K562 (cell line): Measurements from ENCODE around the gene PHF19. TPM values are rescaled to one million over a fixed set of nuclear protein-coding genes. Genes with fewer than 3 reads are reported as not detected.

Source experiments
- ATAC-seq: fragments of 200-7000 bp; cut with Tn5 transposase; 3 replicates; pipeline ENCODE4 v1.9.1; 2020; ENCODE audit warnings: moderate library complexity
- BruUV-seq: library from RNA; stranded (reverse); fragments of 400-500 nt; replicated peaks from 2 replicates; lab custom pipeline; 2021; lab: Mats Ljungman, UMichigan
- CTCF ChIA-PET: fragments of 300-600 bp; formaldehyde crosslinking; extraction: SDS; loops from one replicate; lab custom pipeline; 2021; ENCODE audit warnings: low intra/inter-chr PET ratio; lab: Yijun Ruan, JAX
- POLR2A ChIA-PET: fragments of 300-600, 350-650 bp; sonication (Branson Sonifier 250); formaldehyde crosslinking; extraction: SDS; loops from one replicate; lab custom pipeline; 2021; ENCODE audit warnings: antibody characterized with exemption, inconsistent platforms; lab: Yijun Ruan, JAX
- DNase-seq, 4 experiments: peaks; one replicate each; pipeline versions ENCODE4 v3.0.0 to v3.0.0-alpha.2; 2011 to 2018; ENCODE audit warnings: low spot score in 3 of 4, mixed read lengths in 3 of 4; ENCODE audit errors: extremely low read depth in 1 of 4
- FAIRE-seq: peaks from 2 replicates; lab custom pipeline; 2011; peaks lifted over from hg19 to GRCh38; lab: Jason Lieb, UNC
- H2AFZ ChIP-seq: 2 replicates; pipeline ENCODE4 v1.6.0; 2011; ENCODE audit warnings: low read depth, low read length, control low read depth, inconsistent platforms
- H3K27ac ChIP-seq: fragments of 200-600 bp; 3 replicates; pipeline ENCODE4 v1.8.0; 2011; ENCODE audit warnings: low read depth, mild to moderate bottlenecking, control low read depth, inconsistent platforms, low read length, moderate library complexity, mixed read lengths; ENCODE audit errors: extremely low read depth
- H3K27me3 ChIP-seq, 2 experiments: fragments of 300-600 bp in 1 of 2; 2 replicates in 1 of 2; 3 replicates in 1 of 2; pipeline versions ENCODE4 v1.6.0 to v1.8.0; 2011; ENCODE audit warnings: inconsistent platforms in 2 of 2, low read length in 2 of 2, mild to moderate bottlenecking in 1 of 2, mixed read lengths in 1 of 2, moderate library complexity in 1 of 2; ENCODE audit not compliant: control insufficient read depth in 2 of 2, insufficient read depth in 2 of 2
- H3K36me3 ChIP-seq: fragments of 300-600 bp; 3 replicates; pipeline ENCODE4 v1.8.0; 2011; ENCODE audit warnings: mild to moderate bottlenecking, low read length, inconsistent platforms; ENCODE audit not compliant: control insufficient read depth, insufficient read depth
- H3K4me1 ChIP-seq, 2 experiments: fragments of 200-600 bp in 1 of 2; replicated peaks in 1 of 2; 2 replicates in 1 of 2; 3 replicates in 1 of 2; pipeline versions ENCODE4 v1.5.1 to v1.8.0; 2011; ENCODE audit warnings: inconsistent platforms in 2 of 2, low read length in 2 of 2, mild to moderate bottlenecking in 1 of 2, mixed read lengths in 1 of 2, moderate library complexity in 1 of 2; ENCODE audit not compliant: control insufficient read depth in 2 of 2, insufficient read depth in 2 of 2
- H3K4me2 ChIP-seq: 2 replicates; pipeline ENCODE4 v1.6.1; 2011; ENCODE audit warnings: low read length, control low read depth, inconsistent platforms, mixed read lengths; ENCODE audit not compliant: insufficient read depth
- H3K4me3 ChIP-seq: fragments of 200-600 bp; sonication (generic), shearing (Covaris generic); 2 replicates; pipeline ENCODE4 v1.5.1; 2016; ENCODE audit warnings: control low read depth, inconsistent platforms
- H3K79me2 ChIP-seq: fragments of 200-600 bp; 3 replicates; pipeline ENCODE4 v1.8.0; 2011; ENCODE audit warnings: low read length, inconsistent platforms; ENCODE audit not compliant: control insufficient read depth, insufficient read depth
- H3K9ac ChIP-seq, 2 experiments: 2 replicates each; pipeline versions ENCODE4 v1.6.0 to v1.6.1; 2011; ENCODE audit warnings: low read depth in 2 of 2, low read length in 2 of 2, control low read depth in 1 of 2, inconsistent platforms in 1 of 2, mild to moderate bottlenecking in 1 of 2, mixed read lengths in 1 of 2; ENCODE audit not compliant: insufficient read depth in 1 of 2
- H3K9me1 ChIP-seq: one replicate; pipeline ENCODE4 v1.6.0; 2011; ENCODE audit warnings: inconsistent platforms, mild to moderate bottlenecking, low read length, moderate library complexity; ENCODE audit not compliant: control insufficient read depth, insufficient read depth
- H3K9me3 ChIP-seq: replicated peaks from 2 replicates; pipeline ENCODE4 v1.5.1; 2011; ENCODE audit warnings: low read depth, low read length, inconsistent platforms; ENCODE audit not compliant: control insufficient read depth, insufficient read depth
- H4K20me1 ChIP-seq: replicated peaks from 2 replicates; pipeline ENCODE4 v1.6.1; 2011; ENCODE audit warnings: low read length, inconsistent platforms, mixed read lengths; ENCODE audit not compliant: control insufficient read depth, insufficient read depth
- CEBPB ChIP-seq: fragments of 450-650 bp; IDR thresholded peaks from 2 replicates; pipeline ENCODE4 v1.6.1; 2016; ENCODE audit warnings: missing genetic modification characterization, missing compliant biosample characterization
- E2F1 ChIP-seq: sonication (generic); formaldehyde crosslinking; IDR thresholded peaks from 2 replicates; pipeline ENCODE4 v1.8.1; 2023; ENCODE audit warnings: mild to moderate bottlenecking, missing genetic modification reagents, moderate library complexity
- ESRRA ChIP-seq: fragments of 450-650 bp; IDR thresholded peaks from 2 replicates; pipeline ENCODE4 v1.6.1; 2014; ENCODE audit warnings: low read depth, mild to moderate bottlenecking, moderate library complexity, borderline replicate concordance
- FOXP1 ChIP-seq: sonication (generic); formaldehyde crosslinking; IDR thresholded peaks from 2 replicates; pipeline ENCODE4 v1.8.0; 2022; ENCODE audit warnings: mild to moderate bottlenecking, missing genetic modification reagents
- FUS ChIP-seq: fragments of 200-400 bp; formaldehyde crosslinking; optimal IDR thresholded peaks from 2 replicates; pipeline ENCODE3; 2017; ENCODE audit warnings: low read depth, low read length
- HDAC1 ChIP-seq, 2 experiments: fragments of 450-650 bp; IDR thresholded peaks; 2 replicates each; pipeline ENCODE4 v1.6.1; 2016 to 2017; ENCODE audit warnings: inconsistent platforms in 1 of 2, mild to moderate bottlenecking in 1 of 2, moderate library complexity in 1 of 2
- HEY1 ChIP-seq: fragments of 250-450 bp; sonication (Bioruptor Pico); IDR thresholded peaks from 2 replicates; pipeline ENCODE4 v1.5.0; 2020; ENCODE audit warnings: mild to moderate bottlenecking, moderate library complexity, borderline replicate concordance
- HOMEZ ChIP-seq: fragments of 250-450 bp; sonication (Bioruptor Pico); IDR thresholded peaks from 2 replicates; pipeline ENCODE4 v1.4.0; 2020; ENCODE audit warnings: mild to moderate bottlenecking, moderate library complexity
- RHOXF2B ChIP-seq: fragments of 250-450 bp; sonication (Bioruptor Pico); conservative IDR thresholded peaks from 2 replicates; pipeline ENCODE4 v1.5.1; 2021
- TAF7 ChIP-seq: fragments of 450-650 bp; IDR thresholded peaks from 2 replicates; pipeline ENCODE4 v1.6.1; 2016; ENCODE audit warnings: missing genetic modification characterization, missing compliant biosample characterization
- TGIF2 ChIP-seq: sonication (generic); formaldehyde crosslinking; IDR thresholded peaks from 2 replicates; pipeline ENCODE4 v1.8.1; 2022; ENCODE audit warnings: mild to moderate bottlenecking, missing genetic modification reagents, moderate library complexity
- XRCC4 ChIP-seq: IDR thresholded peaks from one replicate; pipeline ENCODE4 v1.6.1; 2011; ENCODE audit not compliant: insufficient read depth, insufficient read length; ENCODE audit errors: extremely low read depth
- ZNF3 ChIP-seq: fragments of 250-450 bp; sonication (Bioruptor Pico); IDR thresholded peaks from 2 replicates; pipeline ENCODE4 v1.5.0; 2021; ENCODE audit warnings: mild to moderate bottlenecking, moderate library complexity
- ZNF395 ChIP-seq: fragments of 200-800 bp; sonication (Bioruptor generic); IDR thresholded peaks from 2 replicates; pipeline ENCODE4 v1.6.1; 2017; ENCODE audit warnings: missing genetic modification characterization, missing compliant biosample characterization
- ZNF408 ChIP-seq: fragments of 250-450 bp; sonication (Bioruptor Pico); IDR thresholded peaks from 2 replicates; pipeline ENCODE4 v1.4.0; 2020; ENCODE audit warnings: low read depth, mild to moderate bottlenecking, moderate library complexity
- ZNF584 ChIP-seq: fragments of 200-800 bp; sonication (Bioruptor generic); IDR thresholded peaks from 2 replicates; pipeline ENCODE4 v1.6.1; 2016; ENCODE audit warnings: low read depth, mild to moderate bottlenecking, missing genetic modification characterization, missing compliant biosample characterization
- WGBS: fragments of 100-300 bp; shearing (Covaris generic); methylation state at CpG from one replicate; pipeline ENCODE4 v1.1.6; 2016; ENCODE audit warnings: low coverage, mixed read lengths; ENCODE audit not compliant: insufficient coverage; ENCODE audit errors: missing lambda C conversion rate; 5-methylcytosine and 5-hydroxymethylcytosine counted together
- in situ Hi-C: fragments of 300-500 bp; cut with MboI; formaldehyde crosslinking; loops from 4 replicates; pipeline ENCODE4 v1.15.0; 2018; ENCODE audit warnings: inconsistent platforms, mixed read lengths
- intact Hi-C: fragments of 100-400 bp; cut with micrococcal nuclease; formaldehyde crosslinking; loops from 2 replicates; pipeline ENCODE4 v1.14.2; 2022
- polyA plus RNA-seq, 8 experiments: library from polyadenylated mRNA; depleted of rRNA in 4 of 8; stranded (reverse) in 5 of 8; unstranded in 3 of 8; fragments of >200 nt; fragmentation: Nextera tagmentation in 2 of 8; fragmentation: Illumina TruSeq in 1 of 8; extraction: Ambion mirVana in 2 of 8; extraction: Trizol in 1 of 8; gene quantifications; 2 replicates each; pipeline versions ENCODE4 v1.2.1 to v1.2.3, GENCODE V29; 2011 to 2014; ENCODE audit warnings: inconsistent platforms in 1 of 8, missing spikeins in 1 of 8
- total RNA-seq, 7 experiments: library from RNA; depleted of rRNA in 6 of 7; stranded (reverse); fragments of >200 nt in 6 of 7; fragmentation: Illumina TruSeq in 2 of 7; extraction: Trizol in 2 of 7; gene quantifications; 2 replicates each; pipeline versions ENCODE4 v1.2.1 to v1.2.3, GENCODE V29; 2011 to 2021; ENCODE audit warnings: low replicate concordance in 1 of 7

PHF19 gene
- total and polyA plus RNA-seq, 9 of the 15 experiments (the other 6 are each of a cell fraction or from before 2014, with no cell fraction given), result 95.8 to 403 (median 255) TPM

GRCh38 chr9:120912958-120913646 lies 36.1 kb upstream of the PHF19 start (continued):
- TF ChIP-seq HDAC1 (IDR thresholded peaks at IDR 0.05) (peak in 1 of 2 experiments; percentile 42; a peak in 1 of 4 replicates), ZNF584 (CRISPR knock-in tag) (0 out of 2 replicates have a peak, but pooled peaks have one; percentile 7), E2F1 (CRISPR knock-in tag) (no peak), ESRRA (peak; percentile 74), CEBPB (tag) (no peak)

- BruUV-seq, result no TSS peak
- Histone ChIP-seq H3K4me3 (no peak overlapping the region), H3K27me3 (no peaks in the 10 kb centered on the region), H3K4me1 (peaks cover 12 to 16% of the 10 kb centered on the region in 2 experiments; a peak in 4 of 5 replicates), H3K9ac (no peak overlapping the region), H3K9me3 (no peaks in the 10 kb centered on the region), H2AFZ (no peak overlapping the region), H4K20me1 (no peaks in the 10 kb centered on the region), H3K9me1 (no peaks in the 10 kb centered on the region), H3K36me3 (no peaks in the 10 kb centered on the region), H3K4me2 (no peak overlapping the region), H3K27ac (no peak overlapping the region), H3K79me2 (no peaks in the 10 kb centered on the region)
- WGBS, result 56% methylated on average over 7 of the region's 9 CpGs
- ATAC-seq (no peak), FAIRE-seq (no peak), DNase-seq (no peak)
- intact Hi-C loops, result no loop called here
- POLR2A ChIA-PET, result interaction anchor here (0.8 to 1.8 kb wide), 3 partner anchors 9 to 14 kb away, joined by 3 to 6 read pairs (median 3); no protein-coding TSS in a partner anchor
- CTCF ChIA-PET, result no interaction called here
- in situ Hi-C loops, result no loop called here
- TF ChIP-seq ZNF3 (no peak), ZNF395 (CRISPR knock-in tag) (no peak), ESRRA (no peak), RHOXF2B (no peak), FOXP1 (CRISPR knock-in tag) (no peak), ZNF408 (CRISPR knock-in tag) (no peak), TGIF2 (no peak), FUS (no peak), TAF7 (tag) (no peak), HOMEZ (CRISPR knock-in tag) (no peak), XRCC4 (no peak), HEY1 (CRISPR knock-in tag) (no peak)
Measured at GRCh38 chr9:120911295-120911837, 34.4 kb upstream of the PHF19 start.
